Keratinocyte (primary cell): ENCODE data around the gene SEPTIN1. TPM values are rescaled to one million over a fixed set of nuclear protein-coding genes. Genes with fewer than 3 reads are reported as not detected.

Source experiments
- DNase-seq: peaks from one replicate; pipeline ENCODE4 v3.0.0-alpha.2; 2011; ENCODE audit warnings: low read depth, missing footprints, low spot score
- FAIRE-seq: peaks from 2 replicates; lab custom pipeline; 2011; peaks lifted over from hg19 to GRCh38; lab: Jason Lieb, UNC
- H2AFZ ChIP-seq: 2 replicates; pipeline ENCODE4 v1.6.0; 2012; ENCODE audit warnings: low read length, control low read depth, inconsistent platforms; ENCODE audit not compliant: control insufficient read depth
- H3K27ac ChIP-seq: 2 replicates; pipeline ENCODE4 v1.5.1; 2011; ENCODE audit warnings: low read length; ENCODE audit not compliant: control insufficient read depth, insufficient read depth
- H3K27me3 ChIP-seq: 3 replicates; pipeline ENCODE4 v1.6.0; 2011; ENCODE audit warnings: low read length; ENCODE audit not compliant: control insufficient read depth, insufficient read depth; ENCODE audit errors: extremely low read depth
- H3K36me3 ChIP-seq, 2 experiments: 2 replicates in 1 of 2; 3 replicates in 1 of 2; pipeline ENCODE4 v1.5.1; 2011; ENCODE audit warnings: low read length in 2 of 2, mild to moderate bottlenecking in 1 of 2; ENCODE audit not compliant: control insufficient read depth in 2 of 2, insufficient read depth in 2 of 2; ENCODE audit errors: extremely low read depth in 1 of 2
- H3K4me1 ChIP-seq: 3 replicates; pipeline ENCODE4 v1.5.1; 2011; ENCODE audit warnings: low read length; ENCODE audit not compliant: control insufficient read depth, insufficient read depth; ENCODE audit errors: extremely low read depth
- H3K4me2 ChIP-seq: 3 replicates; pipeline ENCODE4 v1.6.0; 2011; ENCODE audit warnings: low read depth, low read length; ENCODE audit not compliant: control insufficient read depth, insufficient read depth; ENCODE audit errors: extremely low read depth
- H3K4me3 ChIP-seq, 3 experiments: fragments of 200-600 bp in 1 of 3; sonication (generic) in 1 of 3; 2 replicates in 2 of 3; 3 replicates in 1 of 3; pipeline ENCODE4 v1.5.1; 2011 to 2016; ENCODE audit warnings: low read length in 3 of 3, mild to moderate bottlenecking in 3 of 3, control low read depth in 2 of 3, inconsistent platforms in 1 of 3, low read depth in 1 of 3, mixed read lengths in 1 of 3, mixed run types in 1 of 3, moderate library complexity in 1 of 3; ENCODE audit not compliant: control insufficient read depth in 2 of 3, insufficient read depth in 2 of 3; ENCODE audit errors: extremely low read depth in 1 of 3
- H3K79me2 ChIP-seq: 2 replicates; pipeline ENCODE4 v1.6.0; 2012; ENCODE audit warnings: low read length; ENCODE audit not compliant: control insufficient read depth, insufficient read depth
- H3K9ac ChIP-seq: 3 replicates; pipeline ENCODE4 v1.6.0; 2011; ENCODE audit warnings: low read length; ENCODE audit not compliant: control insufficient read depth, insufficient read depth; ENCODE audit errors: extremely low read depth
- H3K9me1 ChIP-seq: 3 replicates; pipeline ENCODE4 v1.6.0; 2011; ENCODE audit warnings: low read length; ENCODE audit not compliant: control insufficient read depth, insufficient read depth; ENCODE audit errors: extremely low read depth
- H3K9me3 ChIP-seq: 2 replicates; pipeline ENCODE4 v1.5.1; 2012; ENCODE audit warnings: low read depth, low read length; ENCODE audit not compliant: control insufficient read depth
- H4K20me1 ChIP-seq: 3 replicates; pipeline ENCODE4 v1.6.0; 2011; ENCODE audit warnings: low read length; ENCODE audit not compliant: control insufficient read depth, insufficient read depth; ENCODE audit errors: extremely low read depth
- EZH2 ChIP-seq: IDR thresholded peaks from one replicate; pipeline ENCODE4 v1.6.1; 2012; ENCODE audit warnings: inconsistent platforms, mild to moderate bottlenecking, low read length, moderate library complexity
- dilution Hi-C: fragments of 300-500 bp; cut with MboI; formaldehyde crosslinking; loops from one replicate; pipeline ENCODE4 v1.7.0; 2020; ENCODE audit warnings: low sequenced_read_pairs; ENCODE audit not compliant: extremely low pct_ligation_motif_present
- polyA plus RNA-seq, 5 experiments: library from polyadenylated mRNA; depleted of rRNA in 3 of 5; stranded (reverse) in 3 of 5; stranded (forward) in 1 of 5; unstranded in 1 of 5; fragments of >200 nt; gene quantifications; 1 replicate in 1 of 5; 2 replicates in 3 of 5; 3 replicates in 1 of 5; pipeline versions ENCODE4 v1.2.1 to v1.2.3, GENCODE V29; 2011 to 2012; ENCODE audit warnings: missing spikeins in 2 of 5, low read depth in 1 of 5, low replicate concordance in 1 of 5
- TF ChIP-seq, protein P1 (sequence below), 3 experiments: IDR thresholded peaks in 1 of 3; conservative IDR thresholded peaks in 1 of 3; optimal IDR thresholded peaks in 1 of 3; 2 replicates in 2 of 3; 3 replicates in 1 of 3; pipeline versions ENCODE3 to v1.5.1; 2011; ENCODE audit warnings: low read length in 3 of 3, mild to moderate bottlenecking in 3 of 3, moderate library complexity in 2 of 3, control low read depth in 1 of 3, inconsistent platforms in 1 of 3; ENCODE audit not compliant: insufficient read depth in 2 of 3; ENCODE audit errors: extremely low read depth in 1 of 3

The SEPTIN1 gene
- polyA plus RNA-seq, 1 donor (not counting 4 experiments of a cell fraction or from before 2014, with no cell fraction given): not detected

DNA sequence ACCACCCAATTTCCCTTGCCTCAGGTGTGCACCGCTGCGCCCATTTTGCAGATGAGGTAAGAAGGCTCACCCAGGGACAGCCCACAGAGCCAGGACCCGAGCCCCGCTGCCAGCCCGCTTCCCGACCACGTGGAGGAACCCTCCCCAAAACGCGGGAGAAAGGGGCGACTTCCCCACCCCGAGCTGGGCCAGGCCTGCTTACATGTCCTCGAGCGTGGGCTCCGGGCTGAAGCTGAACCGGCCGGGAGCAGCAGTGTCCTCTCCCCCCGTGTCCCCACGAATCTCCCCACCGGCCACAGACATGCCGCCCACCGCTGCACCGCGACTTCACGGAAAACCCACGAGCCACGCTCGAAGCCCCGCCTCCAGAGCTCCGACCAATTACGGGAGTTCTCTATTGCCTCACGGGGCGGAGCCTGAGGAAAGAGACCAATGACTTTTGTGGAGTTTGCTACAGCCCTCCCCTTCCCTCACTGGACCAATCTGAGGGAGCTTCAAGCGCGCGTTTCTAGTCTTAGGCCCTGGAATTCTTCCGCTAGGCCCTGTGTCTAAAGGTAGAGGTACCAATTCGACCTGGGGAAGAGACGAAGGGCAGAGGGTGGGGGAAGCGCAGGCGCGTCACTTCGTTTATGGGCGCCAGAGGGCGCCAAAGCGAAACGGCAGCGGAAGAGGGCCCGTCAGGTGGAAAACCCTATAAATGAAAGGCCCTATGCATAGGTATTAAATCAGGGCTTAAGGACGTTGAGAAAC is 47.5 kb upstream of the SEPTIN1 start, which contains the start of gene DCTPP1:
Gene DCTPP1 (minus strand): TSS at position 353 of the 750 bp plus-strand sequence. CDS start 50 bp downstream, at position 303.
- Histone ChIP-seq H3K9me1 (no peaks in the 10 kb centered on the region), H3K79me2 (peaks cover 27% of the 10 kb centered on the region), H3K9ac (peak within 1 kb of the TSS; percentile 86), H4K20me1 (no peaks in the 10 kb centered on the region), H3K4me3 (peak within 1 kb of the TSS; percentile 67 to 98 (median 92)), H3K36me3 (peaks cover 1 to 10% of the 10 kb centered on the region in 2 experiments), H3K4me2 (peak within 1 kb of the TSS; percentile 81), H2AFZ (peak within 1 kb of the TSS; percentile 94), H3K4me1 (peaks cover 14% of the 10 kb centered on the region), H3K9me3 (no peaks in the 10 kb centered on the region), H3K27me3 (no peaks in the 10 kb centered on the region), H3K27ac (peak within 1 kb of the TSS; percentile 81)
- DNase-seq (peak; percentile 97), FAIRE-seq (peak; percentile 43)
- dilution Hi-C loops: no loop called here
- no peak for TF ChIP-seq EZH2
- TF ChIP-seq, protein P1, sequence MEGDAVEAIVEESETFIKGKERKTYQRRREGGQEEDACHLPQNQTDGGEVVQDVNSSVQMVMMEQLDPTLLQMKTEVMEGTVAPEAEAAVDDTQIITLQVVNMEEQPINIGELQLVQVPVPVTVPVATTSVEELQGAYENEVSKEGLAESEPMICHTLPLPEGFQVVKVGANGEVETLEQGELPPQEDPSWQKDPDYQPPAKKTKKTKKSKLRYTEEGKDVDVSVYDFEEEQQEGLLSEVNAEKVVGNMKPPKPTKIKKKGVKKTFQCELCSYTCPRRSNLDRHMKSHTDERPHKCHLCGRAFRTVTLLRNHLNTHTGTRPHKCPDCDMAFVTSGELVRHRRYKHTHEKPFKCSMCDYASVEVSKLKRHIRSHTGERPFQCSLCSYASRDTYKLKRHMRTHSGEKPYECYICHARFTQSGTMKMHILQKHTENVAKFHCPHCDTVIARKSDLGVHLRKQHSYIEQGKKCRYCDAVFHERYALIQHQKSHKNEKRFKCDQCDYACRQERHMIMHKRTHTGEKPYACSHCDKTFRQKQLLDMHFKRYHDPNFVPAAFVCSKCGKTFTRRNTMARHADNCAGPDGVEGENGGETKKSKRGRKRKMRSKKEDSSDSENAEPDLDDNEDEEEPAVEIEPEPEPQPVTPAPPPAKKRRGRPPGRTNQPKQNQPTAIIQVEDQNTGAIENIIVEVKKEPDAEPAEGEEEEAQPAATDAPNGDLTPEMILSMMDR (optimal IDR thresholded peaks at IDR 0.05 in 1 of 3, IDR thresholded peaks at IDR 0.05 in 1 of 3, conservative IDR thresholded peaks at IDR 0.05 in 1 of 3; ENCODE audit: extremely low read depth in 1 of 3, insufficient read depth in 2 of 3, low read length in 3 of 3): peak; percentile 80 to 91 (median 89)

DNA sequence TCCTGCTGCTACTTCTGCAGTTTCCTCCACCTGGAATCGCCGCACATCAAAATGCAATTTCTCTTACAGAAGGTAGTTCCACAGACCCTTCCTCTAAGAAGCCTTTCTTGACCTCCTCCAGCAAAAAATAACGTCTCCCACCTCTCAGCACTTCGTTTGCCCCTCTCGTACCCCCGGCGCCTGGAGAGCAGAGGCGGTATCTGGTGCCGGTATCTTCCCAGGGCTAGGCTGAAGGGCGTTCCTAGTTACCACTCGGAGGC is 47.0 kb upstream of the SEPTIN1 start:
- Histone ChIP-seq H3K27ac (peak overlapping the region; percentile 81), H4K20me1 (no peaks in the 10 kb centered on the region), H3K4me1 (peaks cover 10% of the 10 kb centered on the region), H3K4me2 (peak overlapping the region; percentile 81), H3K9ac (peak overlapping the region; percentile 86), H3K27me3 (no peaks in the 10 kb centered on the region), H3K9me3 (no peaks in the 10 kb centered on the region), H3K4me3 (peak overlapping the region; percentile 67 to 98 (median 92)), H2AFZ (peak overlapping the region; percentile 94), H3K36me3 (peaks cover 3 to 12% of the 10 kb centered on the region in 2 experiments), H3K79me2 (peaks cover 29% of the 10 kb centered on the region), H3K9me1 (no peaks in the 10 kb centered on the region)
- dilution Hi-C loops: no loop called here
- TF ChIP-seq, protein P1 (optimal IDR thresholded peaks at IDR 0.05 in 1 of 3, IDR thresholded peaks at IDR 0.05 in 1 of 3, conservative IDR thresholded peaks at IDR 0.05 in 1 of 3; ENCODE audit: extremely low read depth in 1 of 3, insufficient read depth in 2 of 3, low read length in 3 of 3): no peak
- no peak for TF ChIP-seq EZH2
- FAIRE-seq: no peak
- DNase-seq: no peak
